ENCODE data around the gene MAVS. TPM values are rescaled to one million over a fixed set of nuclear protein-coding genes. Genes with fewer than 3 reads are reported as not detected.
A peak's percentile ranks its signal among the peaks of the same experiment; 100 is the strongest.

The MAVS gene
- total RNA-seq, 4 donors from 2014 or later = 70.3 to 104 (median 81.8) TPM

- no peaks in the 10 kb centered on the region for H3K27me3 ChIP-seq
- TF ChIP-seq, protein P1, sequence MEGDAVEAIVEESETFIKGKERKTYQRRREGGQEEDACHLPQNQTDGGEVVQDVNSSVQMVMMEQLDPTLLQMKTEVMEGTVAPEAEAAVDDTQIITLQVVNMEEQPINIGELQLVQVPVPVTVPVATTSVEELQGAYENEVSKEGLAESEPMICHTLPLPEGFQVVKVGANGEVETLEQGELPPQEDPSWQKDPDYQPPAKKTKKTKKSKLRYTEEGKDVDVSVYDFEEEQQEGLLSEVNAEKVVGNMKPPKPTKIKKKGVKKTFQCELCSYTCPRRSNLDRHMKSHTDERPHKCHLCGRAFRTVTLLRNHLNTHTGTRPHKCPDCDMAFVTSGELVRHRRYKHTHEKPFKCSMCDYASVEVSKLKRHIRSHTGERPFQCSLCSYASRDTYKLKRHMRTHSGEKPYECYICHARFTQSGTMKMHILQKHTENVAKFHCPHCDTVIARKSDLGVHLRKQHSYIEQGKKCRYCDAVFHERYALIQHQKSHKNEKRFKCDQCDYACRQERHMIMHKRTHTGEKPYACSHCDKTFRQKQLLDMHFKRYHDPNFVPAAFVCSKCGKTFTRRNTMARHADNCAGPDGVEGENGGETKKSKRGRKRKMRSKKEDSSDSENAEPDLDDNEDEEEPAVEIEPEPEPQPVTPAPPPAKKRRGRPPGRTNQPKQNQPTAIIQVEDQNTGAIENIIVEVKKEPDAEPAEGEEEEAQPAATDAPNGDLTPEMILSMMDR (IDR thresholded peaks at IDR 0.05) = peak; percentile 96 to 100 (median 99)
- TF ChIP-seq POLR2AphosphoS5 (IDR thresholded peaks at IDR 0.05) = peak; percentile 81 to 83 (median 82)
- TF ChIP-seq POLR2A (IDR thresholded peaks at IDR 0.05) = peak; percentile 59
- no peak for TF ChIP-seq EP300 (IDR thresholded peaks at IDR 0.05; ENCODE audit: low read depth)
- peaks cover 0 to 12% (median 3%) of the 10 kb centered on the region in 4 donors for H3K36me3 ChIP-seq
- H3K9me3 ChIP-seq = no peaks in the 10 kb centered on the region
- in situ Hi-C loops (cut with MboI; ENCODE audit: low pct_ligation_motif_present in 1 of 4, low pct_unique_long_range_greater_than_20kb in 1 of 4, low sequenced_read_pairs in 3 of 4) = no loop called here
- peak within 1 kb of the TSS; percentile 95 to 97 (median 96) for H3K27ac ChIP-seq
- H3K4me3 ChIP-seq = peak within 1 kb of the TSS; percentile 43 to 73 (median 60)
- H3K4me1 ChIP-seq = peaks cover 16 to 24% (median 20%) of the 10 kb centered on the region in 4 donors
- WGBS, 2 donors (ENCODE audit: low coverage in 1 of 2) = 0% methylated on average over 47 of the region's 96 CpGs; no CpG with 5 or more reads in 1 of the 2 donors
- intact Hi-C loops (cut with DNase I; ENCODE audit: low total_unique reads) = no loop called here
- DNase-seq = peak; percentile 98
Measured at GRCh38 chr20:3820048-3820900, 26.4 kb upstream of the MAVS start, which contains the start of gene AP5S1. Gene AP5S1, plus strand, starts transcription at chr20:3820547. Its CDS starts 1,571 bp downstream, at chr20:3822118.

DNA sequence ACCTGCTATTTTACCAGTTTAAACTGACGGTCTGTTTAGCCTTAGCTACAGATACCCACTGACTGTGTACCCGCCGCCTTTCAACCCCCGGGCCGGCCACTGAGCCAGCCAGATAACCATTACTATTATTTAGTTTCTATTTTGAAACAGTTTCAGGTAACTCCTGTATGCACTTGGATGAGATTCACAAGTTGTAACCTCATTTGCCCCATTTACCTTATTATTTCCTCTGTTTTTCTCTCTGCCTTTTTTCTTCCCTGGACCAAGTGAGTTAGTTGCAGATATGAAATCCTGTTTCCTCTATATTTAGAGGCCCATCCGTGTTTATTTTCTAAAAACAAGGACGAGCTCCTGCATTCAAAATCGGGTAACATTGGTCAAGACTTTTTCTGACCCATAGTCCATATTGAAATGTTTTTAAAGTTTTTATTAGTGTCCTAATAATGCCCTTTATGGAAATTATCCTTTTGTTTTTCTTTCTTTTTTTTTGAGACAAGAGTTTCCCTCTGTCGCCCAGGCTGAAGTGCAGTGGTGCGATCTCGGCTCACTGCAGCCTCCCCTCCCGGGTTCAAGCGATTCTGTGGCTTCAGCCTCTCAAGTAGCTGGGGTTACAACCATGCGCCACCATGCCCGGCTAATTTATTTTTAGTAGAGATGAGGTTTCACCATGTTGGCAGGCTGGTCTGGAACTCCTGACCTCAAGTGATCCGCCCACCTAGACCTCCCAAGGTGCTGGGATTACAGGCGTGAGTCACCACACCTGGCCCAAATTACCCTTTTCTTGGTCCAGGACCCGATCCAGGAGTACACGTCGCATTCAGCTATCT is 25.5 kb upstream of the MAVS start:
- no peak for DNase-seq
- intact Hi-C loops (cut with DNase I; ENCODE audit: low total_unique reads) = no loop called here
- TF ChIP-seq POLR2AphosphoS5 (IDR thresholded peaks at IDR 0.05) = no peak
- TF ChIP-seq EP300 (IDR thresholded peaks at IDR 0.05; ENCODE audit: low read depth) = no peak
- TF ChIP-seq POLR2A (IDR thresholded peaks at IDR 0.05) = no peak
- TF ChIP-seq, protein P1 (IDR thresholded peaks at IDR 0.05) = no peak
- in situ Hi-C loops (cut with MboI; ENCODE audit: low pct_ligation_motif_present in 1 of 4, low pct_unique_long_range_greater_than_20kb in 1 of 4, low sequenced_read_pairs in 3 of 4) = no loop called here
- Histone ChIP-seq H3K27me3 (no peaks in the 10 kb centered on the region), H3K27ac (peak overlapping the region; percentile 95 to 97 (median 96)), H3K36me3 (peaks cover 0 to 12% (median 3%) of the 10 kb centered on the region in 4 donors), H3K4me3 (peak overlapping the region; percentile 43 to 73 (median 60)), H3K4me1 (peaks cover 16 to 24% (median 20%) of the 10 kb centered on the region in 4 donors), H3K9me3 (no peaks in the 10 kb centered on the region)
- 38 to 49% methylated on average over 19 to 20 of the region's 20 CpGs for WGBS, 2 donors (ENCODE audit: low coverage in 1 of 2)

GRCh38 chr20:3821996-3822395 is 24.6 kb upstream of the MAVS start:
- in situ Hi-C loops (cut with MboI; ENCODE audit: low pct_ligation_motif_present in 1 of 4, low pct_unique_long_range_greater_than_20kb in 1 of 4, low sequenced_read_pairs in 3 of 4) (no loop called here), intact Hi-C loops (cut with DNase I; ENCODE audit: low total_unique reads) (no loop called here)
- 97 to 100% methylated on average over 3 to 14 of the region's 14 CpGs for WGBS, 2 donors (ENCODE audit: low coverage in 1 of 2)

More at GRCh38 chr20:3821996-3822395, 24.6 kb upstream of the MAVS start:
- TF ChIP-seq, protein P1 (IDR thresholded peaks at IDR 0.05) = no peak
- TF ChIP-seq EP300 (IDR thresholded peaks at IDR 0.05; ENCODE audit: low read depth) (no peak), POLR2A (IDR thresholded peaks at IDR 0.05) (no peak), POLR2AphosphoS5 (IDR thresholded peaks at IDR 0.05) (no peak)
- H3K27ac ChIP-seq = peak overlapping the region in 1 of 4 donors; percentile 97
- DNase-seq = no peak
- H3K9me3 ChIP-seq = no peaks in the 10 kb centered on the region
- peaks cover 16 to 24% (median 20%) of the 10 kb centered on the region in 4 donors for H3K4me1 ChIP-seq
- no peak overlapping the region for H3K4me3 ChIP-seq
- H3K36me3 ChIP-seq = peaks cover 0 to 12% (median 3%) of the 10 kb centered on the region in 4 donors
- H3K27me3 ChIP-seq = no peaks in the 10 kb centered on the region

Data from transverse colon (tissue), 4 donors.